OCI-M2 (cell line): ENCODE measurements around the gene ARID3B.
A peak's percentile ranks its signal among the peaks of the same experiment; 100 is the strongest.
"Not testable (repeated sequence)": the region's sequence is repeated elsewhere in the genome, so short reads cannot be mapped to it uniquely, and the experiment has no call there.

Experiments
- DNase-seq: peaks from one replicate; lab custom pipeline; 2025; ENCODE audit not compliant: unreplicated experiment; lab: John Stamatoyannopoulos, UW

The ARID3B gene

DNA sequence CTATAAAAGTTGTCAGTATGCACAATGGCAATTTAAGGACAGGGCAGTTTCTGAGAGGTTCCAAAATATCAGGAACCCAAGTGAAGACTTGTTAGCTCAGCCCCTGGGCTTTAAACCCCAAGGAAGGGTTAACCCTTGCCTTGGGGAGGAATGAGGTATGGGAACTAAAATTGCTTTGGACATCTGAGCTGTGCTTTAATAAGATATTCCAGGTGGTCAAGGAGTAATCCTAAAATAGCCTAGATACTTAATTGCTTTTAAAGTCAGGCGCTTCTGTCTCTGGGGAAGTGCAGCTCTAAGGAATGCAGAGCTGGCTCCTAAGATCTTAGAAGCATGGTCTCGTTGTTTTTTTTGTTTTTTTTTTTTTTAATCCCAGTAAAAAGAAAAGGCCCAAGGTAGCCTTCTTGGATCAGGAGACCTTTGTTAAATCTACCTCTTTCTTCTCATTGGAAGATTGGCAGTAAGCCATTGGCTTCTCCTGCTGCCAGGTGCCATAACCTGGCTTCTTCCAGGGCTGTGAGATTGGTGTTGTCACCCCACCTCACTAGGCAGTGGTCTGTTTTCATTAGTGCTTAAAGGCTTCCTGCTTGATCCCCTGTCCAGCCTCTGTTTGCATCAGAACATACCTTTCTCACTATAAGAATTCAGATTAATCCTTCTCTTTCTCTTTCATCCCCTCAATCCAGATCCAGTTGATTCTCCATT is 24.5 kb downstream of the ARID3B start:
- no peak for DNase-seq

DNA sequence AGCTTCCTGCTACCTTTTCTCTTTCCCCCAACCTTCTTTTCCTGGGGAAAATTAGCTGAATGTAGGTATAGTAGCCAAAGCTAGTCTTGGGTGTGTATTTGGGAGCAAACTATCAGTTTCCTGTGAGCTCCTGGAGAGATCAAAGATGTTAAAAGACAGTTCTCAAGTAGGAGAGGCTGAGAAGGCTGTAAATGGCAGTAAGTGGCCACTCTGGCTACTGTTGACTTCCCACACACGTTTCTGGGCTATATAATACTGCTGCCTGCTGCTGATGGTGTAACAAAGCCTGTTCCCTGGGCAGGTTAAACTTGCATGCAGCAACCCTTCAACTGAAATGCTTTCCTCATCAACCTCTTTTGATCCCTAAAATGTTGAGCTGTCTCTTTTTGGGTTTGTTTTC is 27.6 kb downstream of the ARID3B start:
- DNase-seq, result no peak

DNA sequence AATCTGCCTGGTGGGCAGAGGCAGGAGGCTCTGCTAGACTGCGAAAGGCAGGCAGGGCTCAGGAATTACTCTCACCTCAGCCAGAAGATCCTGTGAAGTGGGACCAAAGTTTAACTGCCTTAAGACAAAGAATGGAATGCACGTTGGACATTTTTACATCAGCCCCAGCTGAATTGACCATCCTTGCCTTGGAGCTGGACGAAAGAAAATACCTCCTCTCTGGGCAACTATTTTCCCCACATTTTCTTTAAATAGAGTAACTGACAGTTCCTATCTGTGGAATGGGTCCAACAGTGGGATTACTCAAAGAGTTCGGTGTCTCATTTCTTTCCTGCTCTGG is 28.7 kb downstream of the ARID3B start:
- no peak for DNase-seq

DNA sequence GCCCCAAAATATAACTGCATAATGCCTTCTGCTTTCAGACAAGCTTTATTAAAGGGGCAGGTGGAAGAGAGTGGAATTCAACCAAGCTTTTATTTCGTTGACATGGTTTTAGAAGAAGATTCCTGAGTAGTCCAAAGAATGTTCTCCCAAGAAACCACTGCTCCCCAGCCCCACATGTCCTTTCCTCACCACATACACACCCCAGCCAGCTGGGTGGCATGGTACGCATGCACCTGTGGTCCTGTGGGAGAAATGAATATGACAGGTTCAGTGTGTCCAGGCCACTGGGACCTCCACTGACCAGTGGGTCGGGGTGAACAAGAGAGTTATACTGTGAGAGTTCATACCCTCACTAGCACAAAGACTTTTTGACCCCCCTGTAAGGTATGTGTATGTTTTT is 30.2 kb downstream of the ARID3B start:
- no peak for DNase-seq

DNA sequence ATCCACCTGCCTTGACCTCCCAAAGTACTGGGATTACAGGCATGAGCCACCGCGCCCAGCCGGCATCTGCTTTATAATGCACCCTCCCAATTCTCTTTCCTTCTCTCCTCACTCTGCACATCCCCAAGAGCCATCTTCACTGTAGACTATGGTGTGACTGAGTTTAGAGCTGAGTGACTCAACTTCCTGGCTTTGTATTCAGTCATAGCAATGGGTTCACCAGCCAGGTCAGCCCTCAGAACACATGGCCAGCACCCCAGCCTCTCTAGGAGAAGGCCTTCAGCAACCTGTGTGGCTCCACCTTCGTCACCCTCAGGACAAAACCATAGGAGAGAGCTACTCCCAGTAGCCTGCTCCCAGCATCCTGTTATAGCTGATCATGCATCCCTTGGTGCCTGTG is 33.0 kb downstream of the ARID3B start:
- no peak for DNase-seq

DNA sequence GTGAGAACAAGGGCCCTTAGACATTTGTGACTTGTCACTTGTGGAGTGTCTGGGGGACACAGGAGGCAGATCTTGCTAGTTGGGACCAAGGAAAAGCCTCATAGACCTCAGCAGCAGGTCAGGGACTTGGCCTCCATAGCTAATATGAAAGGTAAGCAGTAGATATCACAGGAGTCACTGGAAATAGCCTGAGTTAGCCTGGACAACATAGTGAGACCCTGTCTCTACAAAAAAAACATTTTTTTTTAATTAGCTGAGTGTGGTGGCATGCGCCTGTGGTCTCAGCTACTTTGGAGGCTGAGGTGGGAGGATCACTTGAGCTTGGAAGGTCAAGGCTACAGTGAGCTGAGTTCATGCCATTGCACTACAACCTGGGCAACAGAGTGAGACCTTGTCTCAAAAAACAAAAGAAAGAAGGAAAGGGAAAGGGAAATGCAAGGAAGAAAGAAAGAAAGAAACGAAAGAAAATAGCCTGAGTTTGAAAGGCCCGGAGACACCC is 37.5 kb downstream of the ARID3B start:
- no peak for DNase-seq

DNA sequence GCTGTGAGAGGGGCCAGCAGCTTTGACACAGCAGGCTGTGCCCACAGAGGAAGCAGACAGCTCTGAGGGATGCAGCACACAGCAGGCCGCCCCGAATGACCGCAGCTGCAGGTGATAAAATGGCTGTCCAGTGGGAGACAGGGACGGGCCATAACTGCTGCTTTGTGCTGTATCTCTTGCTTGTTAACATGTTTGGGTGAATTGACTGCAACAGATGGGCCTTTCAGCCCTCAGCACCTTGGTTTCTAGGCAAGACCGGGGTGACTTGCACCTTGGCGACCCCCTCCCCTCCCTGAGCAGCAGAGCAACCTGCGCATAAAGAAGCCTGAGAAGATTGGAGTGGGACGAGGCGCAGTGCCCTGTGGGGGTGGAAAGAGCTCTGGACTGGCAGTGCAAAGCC is 38.0 kb downstream of the ARID3B start:
- DNase-seq, result no peak

DNA sequence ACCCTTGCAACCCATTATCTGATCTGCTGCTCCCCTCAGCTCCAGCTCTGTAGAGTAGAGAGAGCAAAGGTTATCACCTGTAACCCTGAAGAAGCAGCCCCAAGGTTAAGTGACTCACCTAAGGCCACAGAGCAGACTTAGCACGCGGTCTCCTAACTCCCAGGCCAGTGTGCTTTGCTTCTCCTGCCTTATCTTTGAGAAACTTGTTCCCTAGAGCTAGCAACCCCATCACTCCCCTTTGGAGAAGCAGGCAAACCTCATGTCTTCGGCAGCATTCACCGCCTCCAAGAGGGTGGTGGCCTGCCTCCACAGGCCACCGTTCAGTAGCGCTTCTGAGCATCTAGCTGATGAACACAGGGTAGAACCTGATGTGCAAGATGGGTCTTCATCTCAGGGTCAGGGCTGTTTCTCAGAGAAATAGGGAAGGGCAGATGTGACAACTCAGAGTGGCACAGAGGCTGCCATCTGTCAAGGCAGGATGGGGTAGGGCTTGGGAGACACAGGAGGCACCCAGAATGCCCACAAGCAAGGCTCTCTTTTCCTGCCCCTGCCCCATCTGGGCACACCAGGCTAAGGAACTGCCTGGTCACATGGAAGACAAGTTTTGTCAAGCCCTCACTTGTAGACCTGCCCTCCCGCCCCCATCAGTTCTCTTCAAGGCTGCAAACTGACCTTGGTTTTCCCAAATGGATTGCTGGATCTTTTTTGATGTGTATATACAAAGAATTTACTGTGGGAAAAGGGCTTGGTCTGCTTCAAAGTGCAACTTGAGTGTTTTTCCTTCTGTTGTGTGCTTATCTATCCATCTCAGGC is 39.7 kb downstream of the ARID3B start:
- DNase-seq, result no peak

DNA sequence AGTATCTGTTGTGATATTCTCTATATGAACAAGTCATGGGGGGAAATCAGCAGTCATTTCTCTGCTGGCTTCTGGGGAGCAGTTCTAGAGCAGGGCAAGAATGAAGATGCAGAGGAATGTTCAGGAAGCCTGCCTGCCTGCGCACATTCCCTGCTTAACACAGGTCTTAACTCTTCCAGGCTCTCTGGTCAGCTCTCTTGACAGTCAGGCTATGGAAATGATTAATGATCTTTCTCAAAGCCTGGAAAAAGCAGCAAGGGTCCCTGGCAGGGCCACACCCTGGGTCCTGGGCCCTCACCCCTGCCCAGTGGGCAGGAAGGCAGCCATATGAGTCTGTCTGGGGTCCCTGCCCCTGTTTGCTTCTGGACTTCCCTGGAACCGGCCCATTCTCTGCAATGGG is 43.2 kb downstream of the ARID3B start:
- no peak for DNase-seq

DNA sequence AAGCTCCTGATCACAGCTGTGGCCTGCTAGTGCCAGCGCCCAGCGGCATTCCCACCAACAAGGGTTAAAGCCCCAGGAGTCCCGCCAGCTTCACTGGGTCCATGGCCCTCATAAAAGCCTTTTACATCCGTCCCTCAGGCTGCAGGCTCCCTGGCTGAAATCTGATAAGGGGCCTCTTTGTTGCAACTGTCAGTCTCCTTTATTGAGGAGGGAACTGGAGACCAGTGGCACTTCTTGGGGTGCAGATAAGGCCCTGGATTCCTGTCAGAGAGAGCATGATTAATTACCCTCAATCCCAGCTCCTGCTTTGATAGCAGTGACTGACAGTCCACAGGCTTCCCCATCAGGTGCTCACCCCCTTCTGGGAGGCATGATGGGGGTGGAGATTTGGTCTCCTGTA is 43.8 kb downstream of the ARID3B start:
- DNase-seq, result no peak

DNA sequence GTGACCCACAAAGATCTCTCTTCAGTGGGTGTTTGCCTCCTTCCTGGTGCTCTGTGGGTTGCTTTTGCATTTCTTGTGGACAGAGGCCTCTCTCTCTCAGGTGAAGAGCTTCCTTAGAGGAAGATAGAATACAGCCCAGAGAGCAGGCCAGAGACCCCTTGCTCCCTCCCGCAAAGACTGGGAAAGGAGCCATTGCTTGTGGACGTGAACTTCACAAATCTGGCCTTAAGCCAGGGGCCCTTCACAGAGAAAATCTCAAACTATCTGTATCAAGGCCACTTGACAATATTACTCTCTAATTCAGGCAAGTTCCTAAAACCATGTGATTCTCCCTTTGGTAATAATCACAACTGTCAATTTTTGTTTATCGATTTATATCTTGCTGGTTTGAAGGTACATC is 44.2 kb downstream of the ARID3B start:
- no peak for DNase-seq

DNA sequence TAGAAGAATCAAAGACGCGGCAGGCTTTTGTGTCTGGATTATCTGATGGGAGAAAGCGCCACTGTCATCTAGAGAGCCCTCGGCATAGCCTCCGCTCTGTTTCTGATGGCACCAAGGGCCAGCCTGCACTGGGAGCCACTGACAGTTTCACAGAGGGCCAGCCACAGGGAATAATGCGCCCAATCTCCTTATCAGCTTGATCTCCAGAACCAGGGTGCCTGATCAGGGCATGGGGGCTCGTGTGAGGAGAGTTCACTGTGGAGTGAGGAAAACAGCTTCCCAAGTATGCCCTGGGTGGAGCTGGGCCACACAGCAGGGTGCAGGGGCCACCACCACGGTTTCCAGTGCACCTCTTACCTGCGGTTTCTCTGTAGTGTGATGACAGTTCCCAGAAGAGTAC is 44.8 kb downstream of the ARID3B start:
- DNase-seq, result no peak

DNA sequence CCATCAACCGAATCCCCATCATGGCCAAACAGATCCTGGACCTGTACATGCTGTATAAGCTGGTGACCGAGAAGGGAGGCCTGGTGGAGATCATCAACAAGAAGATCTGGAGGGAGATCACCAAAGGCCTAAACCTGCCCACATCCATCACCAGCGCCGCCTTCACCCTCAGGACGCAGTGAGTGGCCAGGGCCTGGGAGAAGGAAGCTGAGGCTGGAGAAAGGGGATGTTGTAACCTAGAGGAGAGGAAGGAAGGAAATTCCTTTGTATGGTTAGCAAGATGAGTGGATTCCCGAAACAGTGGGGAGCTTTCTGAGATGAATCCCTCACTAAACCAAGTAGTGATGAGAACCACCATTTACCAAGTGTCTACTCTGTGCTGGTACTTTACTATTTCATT is 48.8 kb downstream of the ARID3B start:
- DNase-seq, result no peak

DNA sequence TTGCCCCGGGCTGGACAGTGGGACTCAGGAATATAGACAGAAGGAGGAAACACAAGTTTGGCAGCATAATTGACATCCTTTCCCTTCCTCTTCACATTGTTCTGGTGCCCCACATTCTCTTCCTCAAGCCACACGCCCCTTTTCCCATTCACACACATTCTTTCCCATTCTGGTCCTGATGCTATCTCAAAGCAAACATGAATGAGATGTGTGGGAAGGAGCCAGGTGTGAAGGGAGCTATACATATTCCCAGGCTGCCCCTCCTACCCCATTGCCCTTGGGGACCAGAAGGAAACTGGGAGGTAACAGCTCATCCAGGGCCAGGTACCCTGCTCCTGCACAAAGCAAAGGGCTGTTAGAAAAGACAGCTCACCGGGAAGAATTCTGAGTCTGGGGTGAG is 51.2 kb downstream of the ARID3B start:
- DNase-seq, result no peak

DNA sequence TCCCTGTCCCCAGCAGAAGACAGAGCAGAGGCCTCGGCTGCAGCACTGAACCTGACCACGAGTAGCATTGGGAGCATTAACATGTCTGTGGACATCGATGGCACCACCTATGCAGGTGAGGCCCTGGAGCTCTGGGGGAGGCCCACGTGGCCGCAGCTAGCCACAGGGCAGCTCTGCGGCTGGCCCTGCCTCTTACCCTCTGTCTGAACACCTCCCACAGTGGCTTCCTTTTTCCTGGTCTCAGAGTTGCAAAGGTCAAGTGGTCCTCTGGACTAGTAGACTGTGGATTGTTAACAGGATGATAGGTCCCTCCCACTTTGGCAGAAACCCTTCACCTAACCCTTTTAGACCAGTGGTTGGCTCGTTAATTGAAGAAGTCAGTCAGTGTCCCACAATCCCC is 52.1 kb downstream of the ARID3B start:
- DNase-seq, result no peak

DNA sequence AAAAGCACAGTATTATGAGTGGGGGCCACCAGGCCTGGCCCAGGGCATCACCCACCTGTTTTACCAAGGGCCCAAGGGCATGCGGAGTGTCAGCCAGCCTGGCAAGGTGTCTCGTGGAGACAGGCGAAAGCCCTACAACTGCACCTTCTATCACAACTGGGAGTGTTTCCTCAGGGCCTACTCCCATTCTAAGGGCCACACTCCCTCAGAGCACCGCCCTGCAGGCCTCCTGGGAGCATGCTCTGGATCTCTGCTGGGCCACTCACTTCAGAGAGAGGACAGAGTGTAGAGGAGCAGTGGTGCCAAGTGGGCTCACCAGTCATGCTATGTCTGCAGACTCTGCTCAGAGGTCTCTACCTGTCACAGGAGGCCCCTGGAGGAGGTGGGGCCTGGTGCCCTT is 53.4 kb downstream of the ARID3B start:
- no peak for DNase-seq

DNA sequence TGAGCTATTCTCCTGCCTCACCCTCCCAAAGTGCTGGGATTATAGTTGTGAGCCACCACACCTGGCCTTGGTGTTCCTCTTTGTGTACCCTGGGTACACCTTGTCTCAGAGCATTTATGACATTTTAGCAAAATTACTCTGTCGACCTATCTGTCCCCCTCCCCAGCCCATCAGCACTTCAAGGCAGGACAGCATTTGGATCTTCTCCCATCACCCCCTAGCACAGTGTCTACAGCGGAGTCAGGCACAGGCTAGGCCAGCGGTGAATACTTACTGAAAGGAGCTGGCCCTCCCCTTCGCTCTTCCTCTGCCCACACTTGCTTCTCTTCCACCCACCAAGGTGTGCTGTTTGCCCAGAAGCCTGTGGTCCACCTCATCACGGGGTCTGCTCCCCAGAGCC is 54.3 kb downstream of the ARID3B start:
- DNase-seq, result no peak

DNA sequence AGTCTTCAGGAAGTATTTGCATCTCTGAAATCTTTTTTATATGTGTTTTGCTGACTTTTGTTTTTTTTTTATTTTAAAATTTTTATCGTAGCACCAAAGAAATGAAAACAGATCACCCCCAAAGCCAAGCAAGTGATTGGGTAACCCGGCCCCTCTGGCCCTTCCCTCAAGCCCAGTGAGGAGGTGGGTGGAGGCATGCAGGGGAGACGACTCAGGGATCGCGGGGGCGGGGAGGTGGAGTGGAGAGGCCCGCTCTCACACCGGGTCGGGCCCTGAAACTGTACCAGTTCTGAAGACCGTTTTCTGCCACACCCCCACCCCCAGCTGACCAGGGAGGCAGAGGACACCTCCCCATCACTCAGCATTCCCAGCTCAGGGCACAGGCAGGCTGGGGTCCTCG is 55.7 kb downstream of the ARID3B start:
- DNase-seq, result not testable (repeated sequence)

DNA sequence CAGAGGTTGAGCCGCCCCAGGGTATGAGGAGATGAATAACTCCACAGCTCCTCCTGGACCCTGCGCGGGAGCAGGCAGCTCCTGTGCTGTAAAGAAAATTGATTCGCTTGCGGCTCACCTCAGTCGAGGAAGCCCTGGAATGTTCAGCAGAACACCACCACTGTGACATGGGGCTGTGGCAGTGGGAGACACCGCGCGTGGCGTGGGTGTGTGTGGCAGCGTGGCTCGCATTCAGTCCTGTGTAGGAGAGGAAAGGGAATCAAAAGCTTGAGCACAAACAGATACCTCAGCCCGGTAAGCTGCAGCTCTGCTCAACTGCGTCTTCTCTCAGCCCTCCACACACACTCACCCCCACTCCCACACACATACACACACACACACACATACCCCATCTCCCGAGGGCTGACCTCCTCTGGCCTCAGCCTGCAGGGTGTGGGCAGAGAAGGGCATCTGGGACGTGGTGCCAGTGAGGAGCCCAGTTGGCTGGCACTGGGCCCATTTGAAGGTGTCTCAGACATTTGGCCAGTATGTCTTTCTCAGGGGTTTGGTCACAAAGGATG is 56.2 kb downstream of the ARID3B start:
- DNase-seq, result not testable (repeated sequence)

DNA sequence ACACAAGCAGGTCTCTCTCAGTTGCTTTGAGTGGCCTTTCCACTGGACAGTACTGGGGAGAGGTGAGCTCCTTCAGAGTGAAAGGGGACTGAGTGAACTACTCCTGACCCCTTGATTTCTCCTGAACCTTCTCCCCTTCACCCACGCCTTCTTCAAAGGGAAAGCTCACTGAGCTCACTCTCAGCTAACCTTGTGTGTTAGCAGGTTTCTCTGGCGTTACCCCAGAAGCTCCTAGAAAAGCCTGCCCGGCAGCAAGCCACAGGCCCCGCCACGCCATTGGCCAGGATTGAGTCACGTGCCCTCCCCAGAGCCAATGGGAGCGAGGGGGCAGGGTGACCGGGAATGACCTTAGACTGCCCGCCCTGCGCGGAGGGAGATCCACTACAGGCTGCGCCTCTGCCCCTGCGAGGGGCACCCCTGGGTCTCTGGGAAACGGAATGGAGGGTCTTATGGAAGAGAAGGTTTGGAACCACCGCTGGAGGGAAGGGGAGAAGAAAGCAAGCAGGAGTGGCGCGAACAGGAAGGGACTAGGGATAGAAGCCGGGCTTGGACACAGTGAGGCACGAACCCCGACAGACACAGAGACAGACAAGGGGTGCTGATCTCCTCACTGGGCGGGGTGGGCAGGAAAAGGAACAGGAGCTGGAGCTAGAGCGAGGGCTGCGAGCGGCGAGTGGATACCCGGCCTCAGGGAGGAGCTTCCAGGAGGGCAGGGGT is 57.3 kb downstream of the ARID3B start:
- DNase-seq, result peak; percentile 19

DNA sequence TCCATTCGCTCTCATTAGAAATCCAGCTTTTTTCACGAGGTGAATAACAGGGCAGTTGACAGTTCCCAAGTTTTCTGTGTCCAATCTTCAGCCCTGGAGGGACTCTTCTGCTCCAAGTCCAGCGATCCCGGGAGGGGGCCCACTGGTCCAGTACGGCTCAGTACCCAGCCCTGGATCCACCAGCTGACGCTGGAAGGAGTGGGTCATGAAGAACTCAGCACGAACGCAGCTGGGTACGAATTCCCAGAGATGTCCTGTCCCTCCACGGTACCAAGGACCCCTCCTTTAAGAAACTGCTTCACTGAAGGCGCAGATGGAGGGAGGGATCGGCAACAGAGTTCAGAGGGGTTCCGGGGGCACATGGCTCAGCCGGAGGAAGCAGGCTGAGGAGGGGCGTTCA is 58.1 kb downstream of the ARID3B start:
- DNase-seq, result no peak
